C4-2B (cell line): ENCODE measurements around the gene MTHFD2L.

Experiments used
- H3K27ac ChIP-seq: fragments of 450-650 bp; 2 replicates; pipeline ENCODE4 v1.5.1; 2017
- CTCF ChIP-seq: fragments of 450-650 bp; conservative IDR thresholded peaks from 2 replicates; pipeline ENCODE4 v1.5.1; 2017; ENCODE audit warnings: mild to moderate bottlenecking
- ZFX ChIP-seq: fragments of 450-650 bp; IDR thresholded peaks from 2 replicates; pipeline ENCODE4 v1.6.1; 2017

Gene MTHFD2L

GRCh38 chr4:74307170-74307569 is 149.3 kb downstream of the MTHFD2L start:
- no peak; the same call in 1 of the 2 replicates for TF ChIP-seq CTCF
- H3K27ac ChIP-seq = no peak overlapping the region

DNA sequence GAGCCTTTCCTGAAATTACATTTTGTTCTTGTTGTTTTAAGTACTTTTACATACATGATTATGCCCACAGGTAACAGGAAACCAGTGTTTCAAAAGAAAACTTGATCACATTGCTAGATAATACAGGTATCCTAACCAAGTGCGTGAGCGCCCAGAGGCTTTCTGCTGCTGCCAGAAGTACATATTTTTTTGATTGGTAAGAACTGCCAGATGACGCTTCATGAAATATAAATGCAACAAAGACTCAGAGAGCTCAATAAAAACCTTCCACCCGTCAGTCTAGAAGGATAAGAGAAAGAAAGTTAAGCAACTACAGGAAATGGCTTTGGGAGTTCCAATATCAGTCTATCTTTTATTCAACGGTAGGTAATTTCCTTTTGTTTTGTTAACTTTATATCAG is 150.3 kb downstream of the MTHFD2L start, which contains the start of gene EPGN:
EPGN (plus strand) TSS at position 256 of the 400 bp plus-strand sequence; CDS start at position 320, 64 bp downstream.
- no peak within 1 kb of the TSS for H3K27ac ChIP-seq

DNA sequence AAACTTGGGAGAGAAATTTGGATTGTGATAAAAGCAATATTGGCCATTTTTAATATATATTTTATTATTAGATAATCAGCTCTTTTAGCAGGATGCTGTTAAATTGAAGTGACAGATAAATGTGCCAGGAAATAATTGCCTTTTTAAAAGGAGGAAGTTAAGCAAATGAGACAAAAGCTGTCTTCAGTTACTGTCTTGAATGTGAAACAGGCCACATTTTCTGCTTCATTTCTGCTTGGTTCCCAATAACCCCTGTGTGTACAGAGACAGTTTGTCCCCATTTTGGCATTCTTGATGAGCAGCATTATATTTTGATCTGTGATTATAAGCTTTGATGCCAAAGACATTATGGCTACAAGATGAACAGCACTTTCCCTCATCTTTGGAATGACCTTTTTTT is 151.3 kb downstream of the MTHFD2L start:
- no peak overlapping the region for H3K27ac ChIP-seq
- TF ChIP-seq CTCF (no peak), ZFX (no peak)

More for the DNA sequence above, 150.3 kb downstream of the MTHFD2L start, which contains the start of gene EPGN:
- TF ChIP-seq CTCF (no peak), ZFX (no peak)

DNA sequence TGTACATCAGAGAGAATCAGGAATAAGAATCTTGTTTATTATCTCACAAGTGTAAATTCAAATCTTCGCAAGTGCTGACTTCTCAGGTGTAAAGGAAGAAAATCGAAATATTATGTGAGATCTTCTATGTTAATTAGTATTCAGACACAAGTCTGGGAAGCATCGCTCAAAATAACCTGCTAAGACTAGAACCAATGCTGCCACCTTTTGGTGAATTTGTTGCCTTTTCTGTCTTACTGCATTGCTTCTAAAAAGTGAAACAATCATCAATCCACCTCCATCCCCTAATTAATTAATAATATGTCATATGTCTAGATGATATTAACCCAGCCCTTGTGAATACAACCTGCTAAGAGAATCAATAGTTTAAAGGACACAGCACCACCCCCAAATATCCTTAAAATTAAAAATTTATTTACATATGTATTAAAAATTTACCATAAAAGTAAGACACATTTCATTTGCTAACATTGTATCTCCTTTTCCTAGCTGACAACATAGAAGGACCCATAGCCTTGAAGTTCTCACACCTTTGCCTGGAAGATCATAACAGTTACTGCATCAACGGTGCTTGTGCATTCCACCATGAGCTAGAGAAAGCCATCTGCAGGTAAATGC is 153.9 kb downstream of the MTHFD2L start:
- no peak overlapping the region for H3K27ac ChIP-seq
- no peak for TF ChIP-seq ZFX
- peak; percentile 72 for TF ChIP-seq CTCF

GRCh38 chr4:74314329-74314728 is 156.4 kb downstream of the MTHFD2L start:
- no peak overlapping the region for H3K27ac ChIP-seq
- TF ChIP-seq ZFX (no peak), CTCF (no peak)

DNA sequence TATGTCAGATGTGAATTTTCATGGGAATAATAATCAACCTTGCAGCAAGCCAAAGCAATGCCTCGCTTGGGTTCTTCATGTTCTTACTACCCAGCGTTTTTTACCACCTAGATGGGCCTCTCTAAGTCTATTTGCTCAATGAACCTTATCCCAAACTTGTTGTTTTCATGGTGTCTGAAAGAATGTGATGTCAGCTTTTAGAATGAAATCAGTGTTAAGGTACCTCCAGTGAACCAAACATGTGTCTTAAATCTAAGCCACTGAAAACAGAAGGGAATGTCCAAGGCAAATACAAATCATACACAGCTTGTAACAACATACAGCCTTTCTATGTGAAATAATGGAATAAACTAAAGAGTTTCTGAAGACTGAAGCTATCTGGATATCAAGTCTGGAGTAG is 157.0 kb downstream of the MTHFD2L start:
- H3K27ac ChIP-seq = no peak overlapping the region
- TF ChIP-seq ZFX (no peak), CTCF (no peak)

DNA sequence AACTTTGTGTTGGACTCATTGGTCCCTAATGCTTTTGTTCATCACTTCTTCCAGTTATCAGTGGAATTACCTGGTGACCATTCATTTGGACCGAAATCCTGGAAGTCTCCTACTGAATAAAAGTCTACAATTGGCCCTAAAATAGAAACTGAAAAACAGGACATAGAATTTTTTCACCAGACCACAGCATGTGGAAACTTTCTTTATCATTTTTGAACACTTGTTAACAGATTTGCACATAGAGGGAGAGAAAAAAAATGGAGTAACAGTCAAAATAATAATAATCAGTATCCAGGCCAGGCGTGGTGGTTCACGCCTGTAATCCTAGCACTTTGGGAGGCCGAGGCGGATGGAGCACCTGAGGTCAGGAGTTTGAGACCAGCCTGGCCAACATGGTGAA is 157.5 kb downstream of the MTHFD2L start:
- TF ChIP-seq CTCF = no peak
- no peak for TF ChIP-seq ZFX
- H3K27ac ChIP-seq = no peak overlapping the region
